Mesenchymal stem cell (in vitro differentiated cells and primary cell): Measurements from ENCODE around the gene NFKBIL1.
"Not testable (repeated sequence)": the region's sequence is repeated elsewhere in the genome, so short reads cannot be mapped to it uniquely, and the experiment has no call there.

Experiments used
- DNase-seq: peaks from one replicate; pipeline ENCODE4 v3.0.0-alpha.2; 2013
- H2AFZ ChIP-seq: one replicate; pipeline ENCODE4 v1.6.1; 2013; ENCODE audit warnings: low read depth, mild to moderate bottlenecking, control low read depth, inconsistent platforms, low read length, moderate library complexity
- H2AK5ac ChIP-seq: 2 replicates; pipeline ENCODE4 v1.6.1; 2013; ENCODE audit warnings: low read length, moderate library complexity, mild to moderate bottlenecking, inconsistent platforms; ENCODE audit not compliant: severe bottlenecking
- H2BK120ac ChIP-seq: one replicate; pipeline ENCODE4 v1.6.1; 2013; ENCODE audit warnings: low read depth, mild to moderate bottlenecking, inconsistent platforms, low read length, moderate library complexity
- H2BK12ac ChIP-seq, 2 experiments: one replicate each; pipeline ENCODE4 v1.6.1; 2013; ENCODE audit warnings: inconsistent platforms in 2 of 2, low read length in 2 of 2, mild to moderate bottlenecking in 2 of 2, moderate library complexity in 2 of 2, control low read depth in 1 of 2
- H2BK15ac ChIP-seq: one replicate; pipeline ENCODE4 v1.6.1; 2013; ENCODE audit warnings: mild to moderate bottlenecking, low read depth, inconsistent platforms; ENCODE audit not compliant: poor library complexity, severe bottlenecking
- H2BK5ac ChIP-seq: 2 replicates; pipeline ENCODE4 v1.6.1; 2013; ENCODE audit warnings: low read depth, mild to moderate bottlenecking, low read length, control low read depth, inconsistent platforms; ENCODE audit not compliant: poor library complexity, severe bottlenecking
- H3K14ac ChIP-seq, 2 experiments: one replicate each; pipeline ENCODE4 v1.6.1; 2013; ENCODE audit warnings: inconsistent platforms in 2 of 2, low read length in 2 of 2, control low read depth in 1 of 2, mild to moderate bottlenecking in 1 of 2, moderate library complexity in 1 of 2
- H3K18ac ChIP-seq, 2 experiments: one replicate each; pipeline ENCODE4 v1.6.1; 2013; ENCODE audit warnings: inconsistent platforms in 2 of 2, low read length in 2 of 2, control low read depth in 1 of 2, low read depth in 1 of 2, mild to moderate bottlenecking in 1 of 2
- H3K23ac ChIP-seq, 2 experiments: one replicate each; pipeline ENCODE4 v1.6.1; 2013; ENCODE audit warnings: inconsistent platforms in 2 of 2, low read length in 2 of 2, mild to moderate bottlenecking in 2 of 2, moderate library complexity in 2 of 2, control low read depth in 1 of 2
- H3K27ac ChIP-seq: 2 replicates; pipeline ENCODE4 v1.5.1; 2013; ENCODE audit warnings: mild to moderate bottlenecking, moderate library complexity, low read length, control low read depth, inconsistent platforms; ENCODE audit not compliant: poor library complexity, severe bottlenecking
- H3K27me3 ChIP-seq, 2 experiments: 2 replicates each; pipeline versions ENCODE4 v1.6.1 to v1.7.0; 2013; ENCODE audit warnings: low read length in 2 of 2, mild to moderate bottlenecking in 2 of 2, moderate library complexity in 2 of 2, control low read depth in 1 of 2, inconsistent platforms in 1 of 2; ENCODE audit not compliant: control insufficient read depth in 1 of 2, insufficient read depth in 1 of 2
- H3K36me3 ChIP-seq, 2 experiments: 2 replicates each; pipeline versions ENCODE4 v1.6.1 to v1.7.0; 2013; ENCODE audit warnings: low read length in 2 of 2, control low read depth in 1 of 2, inconsistent platforms in 1 of 2, low read depth in 1 of 2, mild to moderate bottlenecking in 1 of 2; ENCODE audit not compliant: insufficient read depth in 2 of 2, control insufficient read depth in 1 of 2
- H3K4ac ChIP-seq, 2 experiments: one replicate each; pipeline ENCODE4 v1.6.1; 2013; ENCODE audit warnings: inconsistent platforms in 2 of 2, low read length in 2 of 2, mild to moderate bottlenecking in 2 of 2, moderate library complexity in 2 of 2, control low read depth in 1 of 2, low read depth in 1 of 2
- H3K4me1 ChIP-seq: 2 replicates; pipeline ENCODE4 v1.6.1; 2013; ENCODE audit warnings: low read depth, low read length, control low read depth; ENCODE audit not compliant: control insufficient read depth, insufficient read depth
- H3K4me2 ChIP-seq: 2 replicates; pipeline ENCODE4 v1.6.1; 2013; ENCODE audit warnings: low read length, mild to moderate bottlenecking, inconsistent platforms; ENCODE audit not compliant: poor library complexity, severe bottlenecking
- H3K4me3 ChIP-seq, 2 experiments: 2 replicates each; pipeline versions ENCODE4 v1.5.1 to v1.7.0; 2013; ENCODE audit warnings: low read length in 2 of 2, mild to moderate bottlenecking in 2 of 2, control low read depth in 1 of 2, low read depth in 1 of 2; ENCODE audit not compliant: insufficient read depth in 1 of 2
- H3K79me1 ChIP-seq: replicated peaks from 2 replicates; pipeline ENCODE4 v1.6.1; 2013; ENCODE audit warnings: mild to moderate bottlenecking, control low read depth, low read length, inconsistent platforms; ENCODE audit not compliant: poor library complexity, severe bottlenecking
- H3K9ac ChIP-seq: 2 replicates; pipeline ENCODE4 v1.7.0; 2013; ENCODE audit warnings: mild to moderate bottlenecking, low read length, moderate library complexity
- H3K9me3 ChIP-seq: 2 replicates; pipeline ENCODE4 v1.7.0; 2013; ENCODE audit warnings: mild to moderate bottlenecking, low read length; ENCODE audit not compliant: control insufficient read depth
- H4K8ac ChIP-seq: one replicate; pipeline ENCODE4 v1.6.1; 2013; ENCODE audit warnings: inconsistent platforms, mild to moderate bottlenecking, low read length, moderate library complexity
- H4K91ac ChIP-seq: one replicate; pipeline ENCODE4 v1.6.1; 2013; ENCODE audit warnings: mild to moderate bottlenecking, low read length, inconsistent platforms
- WGBS: methylation state at CpG from one replicate; pipeline ENCODE4 v1.1.7; 2013; ENCODE audit warnings: mixed read lengths; 5-methylcytosine and 5-hydroxymethylcytosine counted together

The NFKBIL1 gene

DNA sequence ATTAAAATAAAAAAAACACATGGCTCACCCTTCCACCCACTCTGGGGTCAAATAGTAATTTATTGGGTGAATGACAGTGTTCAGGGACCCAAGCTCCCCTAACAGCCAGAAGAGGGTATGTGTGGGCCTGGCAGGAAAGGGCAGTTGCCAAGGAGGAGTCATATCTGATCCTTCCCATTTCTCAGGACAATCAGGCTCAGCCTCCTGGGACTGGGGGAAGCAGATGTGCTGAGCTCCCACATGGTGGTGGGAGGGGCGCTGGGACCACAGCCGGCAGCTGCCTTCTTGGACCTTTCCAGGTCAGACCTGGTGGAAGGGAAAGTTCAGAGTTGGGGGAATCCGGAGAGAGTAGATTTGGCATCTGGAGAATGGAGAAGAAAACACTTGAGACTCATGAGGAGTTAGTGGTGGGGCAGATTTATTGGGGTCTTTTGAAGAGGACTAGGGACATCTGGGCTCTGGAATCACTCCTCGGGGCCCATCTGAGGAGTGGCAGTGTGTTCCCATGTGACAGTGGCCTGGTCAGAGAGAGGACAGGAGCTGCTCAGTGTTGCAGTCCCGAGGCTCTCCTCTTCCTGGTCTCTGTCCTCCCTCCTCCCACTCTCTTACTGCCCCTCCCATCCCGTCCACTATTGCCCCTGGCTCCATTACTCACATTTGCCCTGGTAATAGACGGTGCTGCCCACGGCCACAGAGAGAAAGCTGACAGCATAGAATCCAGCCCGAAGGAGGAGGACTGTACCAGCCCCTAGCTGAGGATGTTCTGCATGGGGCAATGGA lies 41.7 kb downstream of the NFKBIL1 start:
- Histone ChIP-seq H4K8ac (no peak overlapping the region), H4K91ac (no peak overlapping the region), H2BK15ac (no peak overlapping the region), H3K4me1 (peaks cover 2% of the 10 kb centered on the region), H2AK5ac (no peak overlapping the region), H3K4me2 (no peak overlapping the region), H3K4me3 (no peak overlapping the region), H3K18ac (no peak overlapping the region), H3K23ac (no peak overlapping the region), H3K9me3 (no peaks in the 10 kb centered on the region), H3K27me3 (peaks cover 0 to 15% of the 10 kb centered on the region in 2 experiments), H2BK120ac (no peak overlapping the region), H2BK5ac (no peak overlapping the region), H3K36me3 (no peaks in the 10 kb centered on the region), H2AFZ (no peak overlapping the region), H3K14ac (peak overlapping the region in 1 of 2 experiments; percentile 26), H3K9ac (no peak overlapping the region), H2BK12ac (no peak overlapping the region), H3K4ac (no peak overlapping the region), H3K27ac (no peak overlapping the region), H3K79me1 (no peaks in the 10 kb centered on the region)
- DNase-seq, result no peak
- 61% methylated on average over 9 of the region's 9 CpGs for WGBS

DNA sequence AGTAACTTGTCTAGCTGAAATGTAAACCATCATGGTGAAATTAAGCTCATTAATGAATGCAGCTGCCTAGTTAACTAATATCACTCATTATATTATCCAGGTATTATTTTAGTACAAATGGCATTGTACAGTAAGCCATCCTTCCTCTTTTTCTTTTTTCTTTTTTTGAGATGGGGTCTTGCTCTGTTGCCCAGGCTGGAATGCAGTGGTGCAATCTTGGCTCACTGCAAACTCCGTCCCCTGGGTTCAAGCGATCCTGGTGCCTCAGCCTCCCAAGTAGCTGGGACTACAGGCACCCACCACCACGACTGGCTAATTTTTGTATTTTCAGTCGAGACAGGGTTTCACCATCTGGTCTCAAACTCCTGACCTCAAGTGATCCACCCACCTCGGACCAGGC lies 43.3 kb downstream of the NFKBIL1 start:
- not testable (repeated sequence) for H2BK5ac ChIP-seq, H2BK12ac ChIP-seq, H3K4me2 ChIP-seq, H3K4ac ChIP-seq, H3K9me3 ChIP-seq, H3K14ac ChIP-seq, H3K23ac ChIP-seq, H2BK120ac ChIP-seq, H3K27ac ChIP-seq, H3K9ac ChIP-seq, H3K36me3 ChIP-seq, H4K91ac ChIP-seq, H4K8ac ChIP-seq, H3K4me1 ChIP-seq, DNase-seq, H3K79me1 ChIP-seq, H3K18ac ChIP-seq, H2AK5ac ChIP-seq, H3K4me3 ChIP-seq, H2AFZ ChIP-seq, H2BK15ac ChIP-seq
- WGBS, result 83% methylated on average over 5 of the region's 5 CpGs
- peaks cover 0 to 11% of the 10 kb centered on the region in 2 experiments for H3K27me3 ChIP-seq

GRCh38 chr6:31592396-31592771 lies 45.0 kb downstream of the NFKBIL1 start:
- Histone ChIP-seq H2AFZ (peak overlapping the region; percentile 56), H4K8ac (no peak overlapping the region), H3K18ac (no peak overlapping the region), H3K79me1 (no peaks in the 10 kb centered on the region), H2AK5ac (no peak overlapping the region), H3K27ac (no peak overlapping the region), H3K36me3 (no peaks in the 10 kb centered on the region), H3K4me2 (no peak overlapping the region), H3K4ac (no peak overlapping the region), H3K14ac (no peak overlapping the region), H2BK120ac (no peak overlapping the region), H3K4me3 (no peak overlapping the region), H3K23ac (no peak overlapping the region), H2BK5ac (no peak overlapping the region), H3K27me3 (peaks cover 0 to 7% of the 10 kb centered on the region in 2 experiments), H4K91ac (no peak overlapping the region), H3K4me1 (no peaks in the 10 kb centered on the region), H3K9ac (no peak overlapping the region), H2BK12ac (no peak overlapping the region), H3K9me3 (no peaks in the 10 kb centered on the region), H2BK15ac (no peak overlapping the region)
- DNase-seq, result no peak
- 100% methylated on average over 5 of the region's 7 CpGs for WGBS

- no peaks in the 10 kb centered on the region for H3K36me3 ChIP-seq
- H3K18ac ChIP-seq, result no peak overlapping the region
- no peaks in the 10 kb centered on the region for H3K27me3 ChIP-seq
- no peak overlapping the region for H4K91ac ChIP-seq
- no peak overlapping the region for H2BK5ac ChIP-seq
- no peak overlapping the region for H3K14ac ChIP-seq
- no peak overlapping the region for H3K4me3 ChIP-seq
- no peak overlapping the region for H3K27ac ChIP-seq
- no peaks in the 10 kb centered on the region for H3K79me1 ChIP-seq
- H4K8ac ChIP-seq, result no peak overlapping the region
- H3K9me3 ChIP-seq, result no peaks in the 10 kb centered on the region
- WGBS, result 32% methylated on average over 2 of the region's 2 CpGs
- no peak overlapping the region for H3K4me2 ChIP-seq
- no peak overlapping the region for H2BK15ac ChIP-seq
- DNase-seq, result peak; percentile 57
- no peak overlapping the region for H3K23ac ChIP-seq
- H2AFZ ChIP-seq, result no peak overlapping the region
- no peaks in the 10 kb centered on the region for H3K4me1 ChIP-seq
- H2BK12ac ChIP-seq, result no peak overlapping the region
- H2BK120ac ChIP-seq, result no peak overlapping the region
- no peak overlapping the region for H2AK5ac ChIP-seq
- no peak overlapping the region for H3K4ac ChIP-seq
- no peak overlapping the region for H3K9ac ChIP-seq
These were observed 49.6 kb downstream of the NFKBIL1 start for GRCh38 chr6:31597006-31597405.
